ENCODE results near the gene SPDYE18. TPM values are rescaled to one million over a fixed set of nuclear protein-coding genes. Genes with fewer than 3 reads are reported as not detected.
"Not testable (repeated sequence)": the region's sequence is repeated elsewhere in the genome, so short reads cannot be mapped to it uniquely, and the experiment has no call there.

The SPDYE18 gene
- total RNA-seq, 2 experiments from 2014 or later, result 0.64 to 1.1 TPM

DNA sequence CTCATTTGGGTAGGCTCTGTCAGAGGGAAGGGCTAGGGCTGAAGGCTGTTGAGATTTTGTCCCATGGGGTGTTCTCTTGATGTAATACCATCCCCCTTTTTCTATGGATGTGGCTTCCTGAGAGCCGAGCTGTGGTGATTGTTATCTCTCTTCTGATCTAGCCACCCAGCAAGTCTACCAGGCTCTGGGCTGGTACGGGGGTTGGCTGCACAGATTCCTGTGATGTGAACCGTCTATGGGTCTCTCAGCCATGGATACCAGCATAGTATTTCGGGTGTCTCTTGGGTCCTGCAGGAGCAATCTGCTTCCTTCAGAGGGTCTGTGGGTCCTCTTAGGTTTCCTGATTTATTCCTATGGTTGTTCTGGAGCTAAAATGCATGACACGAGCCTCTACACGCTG is 8.8 kb upstream of the SPDYE18 start:
- POLR2A ChIA-PET; H3K4me3 Mint-ChIP-seq; ATAC-seq (ENCODE audit: low read depth); DNase-seq; H3K27me3 Mint-ChIP-seq; H3K27ac Mint-ChIP-seq; H3K9me3 Mint-ChIP-seq: not testable (repeated sequence)
- peaks cover 18% of the 10 kb centered on the region for H3K4me1 Mint-ChIP-seq
- peaks cover 32% of the 10 kb centered on the region for H3K36me3 Mint-ChIP-seq

- H3K27me3 Mint-ChIP-seq; H3K4me3 Mint-ChIP-seq; H3K27ac Mint-ChIP-seq; DNase-seq; POLR2A ChIA-PET; H3K9me3 Mint-ChIP-seq; ATAC-seq (ENCODE audit: low read depth): not testable (repeated sequence)
- H3K36me3 Mint-ChIP-seq, result peaks cover 19% of the 10 kb centered on the region
- peaks cover 12% of the 10 kb centered on the region for H3K4me1 Mint-ChIP-seq
These were observed 3.5 kb upstream of the SPDYE18 start for GRCh38 chr7:77065869-77066268.

- DNase-seq; H3K4me1 Mint-ChIP-seq; POLR2A ChIA-PET; H3K36me3 Mint-ChIP-seq; H3K27ac Mint-ChIP-seq; H3K4me3 Mint-ChIP-seq; H3K27me3 Mint-ChIP-seq; ATAC-seq (ENCODE audit: low read depth); H3K9me3 Mint-ChIP-seq: not testable (repeated sequence)
These were observed 1.4 kb upstream of the SPDYE18 start for GRCh38 chr7:77063732-77064131.

- H3K4me1 Mint-ChIP-seq; DNase-seq; H3K4me3 Mint-ChIP-seq; H3K27ac Mint-ChIP-seq; H3K27me3 Mint-ChIP-seq; H3K9me3 Mint-ChIP-seq; H3K36me3 Mint-ChIP-seq; POLR2A ChIA-PET; ATAC-seq (ENCODE audit: low read depth): not testable (repeated sequence)
These were observed 30.1 kb downstream of the SPDYE18 start, which contains the start of gene SPDYE17 for GRCh38 chr7:77032261-77032660. SPDYE17 (minus strand) TSS chr7:77032361; CDS start chr7:77030570, 1,791 bp downstream.

GRCh38 chr7:77026349-77026748 is 36.0 kb downstream of the SPDYE18 start:
- H3K4me3 Mint-ChIP-seq; H3K4me1 Mint-ChIP-seq; H3K36me3 Mint-ChIP-seq; ATAC-seq (ENCODE audit: low read depth); H3K27ac Mint-ChIP-seq; H3K9me3 Mint-ChIP-seq; POLR2A ChIA-PET; DNase-seq; H3K27me3 Mint-ChIP-seq: not testable (repeated sequence)

- H3K27ac Mint-ChIP-seq; H3K4me1 Mint-ChIP-seq; H3K9me3 Mint-ChIP-seq; POLR2A ChIA-PET; ATAC-seq (ENCODE audit: low read depth); H3K36me3 Mint-ChIP-seq; H3K27me3 Mint-ChIP-seq; H3K4me3 Mint-ChIP-seq; DNase-seq: not testable (repeated sequence)
These were observed 52.2 kb downstream of the SPDYE18 start for GRCh38 chr7:77010074-77010680.

GRCh38 chr7:77008000-77008399 is 54.4 kb downstream of the SPDYE18 start:
- H3K4me1 Mint-ChIP-seq; H3K36me3 Mint-ChIP-seq; H3K27me3 Mint-ChIP-seq; POLR2A ChIA-PET; H3K27ac Mint-ChIP-seq; ATAC-seq (ENCODE audit: low read depth); DNase-seq; H3K4me3 Mint-ChIP-seq; H3K9me3 Mint-ChIP-seq: not testable (repeated sequence)

GRCh38 chr7:77006127-77007110 is 55.9 kb downstream of the SPDYE18 start:
- H3K27ac Mint-ChIP-seq; H3K4me3 Mint-ChIP-seq; ATAC-seq (ENCODE audit: low read depth); DNase-seq; POLR2A ChIA-PET; H3K27me3 Mint-ChIP-seq; H3K4me1 Mint-ChIP-seq; H3K36me3 Mint-ChIP-seq; H3K9me3 Mint-ChIP-seq: not testable (repeated sequence)

- H3K27ac Mint-ChIP-seq; H3K9me3 Mint-ChIP-seq; H3K36me3 Mint-ChIP-seq; ATAC-seq (ENCODE audit: low read depth); DNase-seq; POLR2A ChIA-PET; H3K4me3 Mint-ChIP-seq; H3K4me1 Mint-ChIP-seq; H3K27me3 Mint-ChIP-seq: not testable (repeated sequence)
These were observed 56.8 kb downstream of the SPDYE18 start for GRCh38 chr7:77005461-77006057.

DNA sequence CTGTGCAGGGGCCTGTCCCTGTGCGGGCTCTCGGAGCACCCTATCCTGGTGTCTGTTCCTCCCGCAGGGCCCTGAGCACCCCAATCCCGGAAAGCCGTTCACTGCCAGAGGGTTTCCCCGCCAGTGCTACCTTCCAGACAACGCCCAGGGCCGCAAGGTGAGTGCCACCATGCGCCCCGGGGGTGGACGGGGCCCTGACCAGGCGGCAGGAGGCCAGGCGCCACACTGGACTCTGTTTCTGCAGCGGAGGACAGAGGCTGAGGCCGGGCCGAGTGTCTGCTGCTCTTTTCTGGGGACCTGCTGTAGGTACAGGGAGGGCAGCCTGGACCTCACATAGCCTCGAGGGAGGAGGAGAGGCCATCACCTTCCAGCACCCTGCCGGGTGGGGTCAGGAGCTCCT is 58.2 kb downstream of the SPDYE18 start:
- H3K36me3 Mint-ChIP-seq; H3K4me3 Mint-ChIP-seq; POLR2A ChIA-PET; H3K4me1 Mint-ChIP-seq; H3K9me3 Mint-ChIP-seq; DNase-seq; H3K27ac Mint-ChIP-seq; ATAC-seq (ENCODE audit: low read depth); H3K27me3 Mint-ChIP-seq: not testable (repeated sequence)

- POLR2A ChIA-PET; ATAC-seq (ENCODE audit: low read depth); H3K36me3 Mint-ChIP-seq; H3K27me3 Mint-ChIP-seq; H3K4me1 Mint-ChIP-seq; H3K4me3 Mint-ChIP-seq; DNase-seq; H3K27ac Mint-ChIP-seq; H3K9me3 Mint-ChIP-seq: not testable (repeated sequence)
These were observed 59.1 kb downstream of the SPDYE18 start for GRCh38 chr7:77003241-77003640.

DNA sequence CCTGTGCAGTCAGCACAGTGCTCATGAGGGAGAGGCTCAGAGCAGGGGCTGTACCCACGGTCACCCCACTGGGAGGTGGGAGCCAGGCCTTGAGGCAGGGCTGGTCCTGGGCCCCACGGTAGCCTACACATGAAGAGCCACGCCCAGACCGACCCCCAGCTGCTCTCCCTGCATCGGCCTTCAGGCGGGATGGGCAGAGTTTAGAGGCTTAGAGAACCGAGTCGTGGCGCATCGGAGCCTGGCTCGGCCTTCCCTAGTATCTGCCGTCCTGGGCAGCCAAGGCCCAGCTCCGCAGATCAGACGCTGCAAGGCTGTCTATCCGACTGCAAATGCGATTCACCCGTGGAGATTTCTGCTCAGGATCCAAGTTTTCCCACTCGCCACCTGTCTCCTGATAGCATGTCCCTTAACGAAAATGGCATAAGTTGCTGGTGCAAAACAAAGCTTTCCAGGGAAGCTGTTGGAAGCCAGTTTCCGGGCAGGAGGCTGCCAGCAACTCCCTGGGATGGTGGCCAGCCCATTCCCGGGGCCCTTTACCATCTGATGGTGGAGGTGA is 59.6 kb downstream of the SPDYE18 start:
- H3K4me3 Mint-ChIP-seq; H3K27me3 Mint-ChIP-seq; H3K36me3 Mint-ChIP-seq; H3K9me3 Mint-ChIP-seq; H3K27ac Mint-ChIP-seq; DNase-seq; ATAC-seq (ENCODE audit: low read depth); H3K4me1 Mint-ChIP-seq; POLR2A ChIA-PET: not testable (repeated sequence)

GRCh38 chr7:77002104-77002503 is 60.3 kb downstream of the SPDYE18 start:
- ATAC-seq (ENCODE audit: low read depth); H3K36me3 Mint-ChIP-seq; H3K9me3 Mint-ChIP-seq; H3K4me1 Mint-ChIP-seq; H3K27ac Mint-ChIP-seq; H3K27me3 Mint-ChIP-seq; H3K4me3 Mint-ChIP-seq; POLR2A ChIA-PET; DNase-seq: not testable (repeated sequence)

All from activated naive CD8-positive, alpha-beta T cell treated with anti-CD3 and anti-CD28 coated beads, Interleukin-2, amount 10 ng/mL, durations not matched to agents 7 days and 5 days (primary cell).